ENCODE data around the gene CHST8.

Gene CHST8

DNA sequence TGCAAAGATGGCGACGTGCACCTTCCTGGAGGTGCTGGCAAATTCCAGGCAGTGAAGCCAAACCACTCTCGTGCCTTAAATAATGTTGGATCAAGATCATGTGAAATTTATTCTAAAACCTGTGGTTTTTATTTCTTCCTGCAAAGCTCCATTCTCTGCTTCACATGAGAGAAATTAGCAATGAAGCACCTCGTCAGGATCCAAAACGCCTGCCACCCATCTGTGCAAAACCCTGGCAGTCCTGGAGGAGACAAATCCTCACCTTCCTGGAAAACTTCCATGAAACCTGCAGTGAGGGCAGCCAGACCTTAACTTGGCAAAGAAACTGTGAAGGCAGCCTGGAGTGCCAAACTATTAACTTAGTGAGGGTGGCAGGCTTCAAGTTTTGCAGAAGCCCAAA, 47.6 kb downstream of the CHST8 start:
- Histone ChIP-seq H3K9ac (ENCODE audit: low read length) (no peak overlapping the region), H3K4me2 (ENCODE audit: low read depth, low read length, poor library complexity, severe bottlenecking) (no peak overlapping the region), H3K36me3 (ENCODE audit: low read length) (no peaks in the 10 kb centered on the region), H3K4me3 (ENCODE audit: insufficient read depth, low read length, poor library complexity, severe bottlenecking) (no peak overlapping the region), H3K27me3 (ENCODE audit: low read length) (no peaks in the 10 kb centered on the region), H3F3A (ENCODE audit: insufficient read depth) (no peaks in the 10 kb centered on the region), H2AFZ (ENCODE audit: low read depth, low read length, severe bottlenecking) (no peak overlapping the region), H3K9me3 (ENCODE audit: insufficient read depth, low read length) (no peaks in the 10 kb centered on the region), H3K79me2 (ENCODE audit: insufficient read depth, low read length) (no peaks in the 10 kb centered on the region), H4K20me1 (ENCODE audit: low read depth, low read length) (no peaks in the 10 kb centered on the region), H3K9me2 (replicated peaks; ENCODE audit: insufficient read depth, low read length) (no peaks in the 10 kb centered on the region), H3K27ac (ENCODE audit: low read depth, low read length) (no peak overlapping the region)
- TF ChIP-seq EZH2phosphoT487 (conservative IDR thresholded peaks at IDR 0.05; ENCODE audit: low read length): no peak
- TF ChIP-seq, protein P1, sequence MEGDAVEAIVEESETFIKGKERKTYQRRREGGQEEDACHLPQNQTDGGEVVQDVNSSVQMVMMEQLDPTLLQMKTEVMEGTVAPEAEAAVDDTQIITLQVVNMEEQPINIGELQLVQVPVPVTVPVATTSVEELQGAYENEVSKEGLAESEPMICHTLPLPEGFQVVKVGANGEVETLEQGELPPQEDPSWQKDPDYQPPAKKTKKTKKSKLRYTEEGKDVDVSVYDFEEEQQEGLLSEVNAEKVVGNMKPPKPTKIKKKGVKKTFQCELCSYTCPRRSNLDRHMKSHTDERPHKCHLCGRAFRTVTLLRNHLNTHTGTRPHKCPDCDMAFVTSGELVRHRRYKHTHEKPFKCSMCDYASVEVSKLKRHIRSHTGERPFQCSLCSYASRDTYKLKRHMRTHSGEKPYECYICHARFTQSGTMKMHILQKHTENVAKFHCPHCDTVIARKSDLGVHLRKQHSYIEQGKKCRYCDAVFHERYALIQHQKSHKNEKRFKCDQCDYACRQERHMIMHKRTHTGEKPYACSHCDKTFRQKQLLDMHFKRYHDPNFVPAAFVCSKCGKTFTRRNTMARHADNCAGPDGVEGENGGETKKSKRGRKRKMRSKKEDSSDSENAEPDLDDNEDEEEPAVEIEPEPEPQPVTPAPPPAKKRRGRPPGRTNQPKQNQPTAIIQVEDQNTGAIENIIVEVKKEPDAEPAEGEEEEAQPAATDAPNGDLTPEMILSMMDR (IDR thresholded peaks at IDR 0.05; ENCODE audit: insufficient read depth, low read length, poor library complexity, severe bottlenecking): no peak

DNA sequence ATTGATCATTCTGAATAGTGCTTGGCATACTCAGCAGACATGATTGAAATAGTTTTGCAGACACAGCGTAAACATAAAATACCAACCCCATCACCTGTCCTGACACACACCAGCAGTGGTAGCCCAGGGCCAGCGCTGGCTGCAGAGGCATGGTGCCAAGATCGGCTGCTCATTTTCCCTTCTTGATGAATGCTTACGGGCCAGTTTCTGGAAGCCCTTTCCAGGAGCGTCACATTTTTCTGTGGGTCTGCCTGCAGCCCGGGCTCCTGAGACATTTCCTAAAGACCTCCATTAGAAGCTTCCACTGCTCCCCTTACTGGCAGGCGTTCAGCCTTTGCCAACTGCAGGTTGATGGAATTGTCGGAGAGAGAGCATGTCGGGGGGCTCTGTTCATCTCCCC, 48.6 kb downstream of the CHST8 start:
- H3K9me2 ChIP-seq (replicated peaks; ENCODE audit: insufficient read depth, low read length): no peaks in the 10 kb centered on the region
- TF ChIP-seq, protein P1 (IDR thresholded peaks at IDR 0.05; ENCODE audit: insufficient read depth, low read length, poor library complexity, severe bottlenecking): no peak
- TF ChIP-seq EZH2phosphoT487 (conservative IDR thresholded peaks at IDR 0.05; ENCODE audit: low read length): no peak
- no peak overlapping the region for H3K9ac ChIP-seq (ENCODE audit: low read length)

DNA sequence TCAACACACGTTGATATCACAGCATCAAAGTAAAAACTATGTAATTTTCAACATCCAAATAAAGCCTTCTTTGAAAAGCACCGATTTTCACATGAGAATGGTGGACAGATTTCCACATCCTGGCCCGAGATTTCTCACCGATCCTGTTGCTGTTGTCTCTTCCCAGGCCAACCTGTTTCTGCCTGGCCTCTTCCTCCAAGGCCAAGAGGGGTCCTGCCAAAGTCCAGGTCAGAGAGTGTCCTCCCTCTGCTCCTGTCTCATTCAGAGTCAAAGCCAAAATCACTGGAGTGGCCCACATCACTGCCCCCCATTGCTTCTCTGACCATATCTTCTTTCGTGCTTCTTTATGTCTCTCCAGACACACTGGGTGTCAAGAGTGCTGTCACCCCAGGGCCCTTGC, 49.5 kb downstream of the CHST8 start:
- no peak overlapping the region for H3K4me2 ChIP-seq (ENCODE audit: low read depth, low read length, poor library complexity, severe bottlenecking)
- TF ChIP-seq EZH2phosphoT487 (conservative IDR thresholded peaks at IDR 0.05; ENCODE audit: low read length): no peak
- TF ChIP-seq, protein P1 (IDR thresholded peaks at IDR 0.05; ENCODE audit: insufficient read depth, low read length, poor library complexity, severe bottlenecking): no peak
- H3K36me3 ChIP-seq (ENCODE audit: low read length): no peaks in the 10 kb centered on the region
- no peaks in the 10 kb centered on the region for H3K79me2 ChIP-seq (ENCODE audit: insufficient read depth, low read length)
- no peaks in the 10 kb centered on the region for H3F3A ChIP-seq (ENCODE audit: insufficient read depth)
- H3K4me3 ChIP-seq (ENCODE audit: insufficient read depth, low read length, poor library complexity, severe bottlenecking): no peak overlapping the region
- H3K27me3 ChIP-seq (ENCODE audit: low read length): no peaks in the 10 kb centered on the region
- no peaks in the 10 kb centered on the region for H3K9me3 ChIP-seq (ENCODE audit: insufficient read depth, low read length)
- H3K9ac ChIP-seq (ENCODE audit: low read length): no peak overlapping the region
- H4K20me1 ChIP-seq (ENCODE audit: low read depth, low read length): no peaks in the 10 kb centered on the region
- H3K9me2 ChIP-seq (replicated peaks; ENCODE audit: insufficient read depth, low read length): no peaks in the 10 kb centered on the region
- no peak overlapping the region for H3K27ac ChIP-seq (ENCODE audit: low read depth, low read length)
- no peak overlapping the region for H2AFZ ChIP-seq (ENCODE audit: low read depth, low read length, severe bottlenecking)

More for the DNA sequence above, 48.6 kb downstream of the CHST8 start:
- Histone ChIP-seq H2AFZ (ENCODE audit: low read depth, low read length, severe bottlenecking) (no peak overlapping the region), H3F3A (ENCODE audit: insufficient read depth) (no peaks in the 10 kb centered on the region), H3K27ac (ENCODE audit: low read depth, low read length) (no peak overlapping the region), H3K9me3 (ENCODE audit: insufficient read depth, low read length) (no peaks in the 10 kb centered on the region), H3K4me3 (ENCODE audit: insufficient read depth, low read length, poor library complexity, severe bottlenecking) (no peak overlapping the region), H3K27me3 (ENCODE audit: low read length) (no peaks in the 10 kb centered on the region), H4K20me1 (ENCODE audit: low read depth, low read length) (no peaks in the 10 kb centered on the region), H3K4me2 (ENCODE audit: low read depth, low read length, poor library complexity, severe bottlenecking) (no peak overlapping the region), H3K79me2 (ENCODE audit: insufficient read depth, low read length) (no peaks in the 10 kb centered on the region), H3K36me3 (ENCODE audit: low read length) (no peaks in the 10 kb centered on the region)
